Endothelial cell of umbilical vein (primary cell): ENCODE data around the gene OR2T8. TPM values are rescaled to one million over a fixed set of nuclear protein-coding genes. Genes with fewer than 3 reads are reported as not detected.

Source experiments
- Bru-seq: library from RNA; stranded (reverse); fragments of 400-500 nt; gene quantifications from one replicate; lab custom pipeline; 2021; lab: Mats Ljungman, UMichigan
- BruChase-seq, 2 experiments: library from RNA; stranded (reverse); fragments of 400-500 nt; gene quantifications; one replicate each; lab custom pipeline; 2021; lab: Mats Ljungman, UMichigan
- BruUV-seq: library from RNA; stranded (reverse); fragments of 400-500 nt; replicated peaks from 2 replicates; lab custom pipeline; 2021; lab: Mats Ljungman, UMichigan
- CTCF ChIA-PET: fragments of 300-600, 350-600 bp; sonication (Branson Sonifier 250); formaldehyde crosslinking; loops from one replicate; lab custom pipeline; 2021; ENCODE audit warnings: antibody characterized with exemption, inconsistent platforms; lab: Charles Lee
- POLR2A ChIA-PET: fragments of 300-600, 350-600 bp; sonication (Branson Sonifier 250); formaldehyde crosslinking; loops from one replicate; lab custom pipeline; 2021; ENCODE audit warnings: antibody characterized with exemption, inconsistent platforms; lab: Charles Lee
- DNase-seq: peaks from one replicate; pipeline ENCODE4 v3.0.0-alpha.2; 2011; ENCODE audit warnings: low read depth, low spot score
- FAIRE-seq: peaks from 2 replicates; lab custom pipeline; 2011; peaks lifted over from hg19 to GRCh38; lab: Jason Lieb, UNC
- H2AFZ ChIP-seq: 2 replicates; pipeline ENCODE4 v1.6.0; 2012; ENCODE audit warnings: low read depth, low read length, control low read depth, inconsistent platforms
- H3K27ac ChIP-seq: 2 replicates; pipeline ENCODE4 v1.5.1; 2011; ENCODE audit warnings: low read depth, mild to moderate bottlenecking, control low read depth, low read length, moderate library complexity; ENCODE audit not compliant: insufficient read depth
- H3K27me3 ChIP-seq, 2 experiments: 2 replicates each; pipeline versions ENCODE4 v1.6.0 to v1.6.1; 2011; ENCODE audit warnings: low read length in 2 of 2, mixed read lengths in 1 of 2; ENCODE audit not compliant: control insufficient read depth in 2 of 2, insufficient read depth in 2 of 2
- H3K36me3 ChIP-seq, 2 experiments: 2 replicates in 1 of 2; 3 replicates in 1 of 2; pipeline ENCODE4 v1.5.1; 2011; ENCODE audit warnings: low read length in 2 of 2, mild to moderate bottlenecking in 1 of 2, moderate library complexity in 1 of 2; ENCODE audit not compliant: control insufficient read depth in 2 of 2, insufficient read depth in 2 of 2; ENCODE audit errors: extremely low read depth in 1 of 2
- H3K4me1 ChIP-seq: 3 replicates; pipeline ENCODE4 v1.5.1; 2011; ENCODE audit warnings: mild to moderate bottlenecking, low read length; ENCODE audit not compliant: control insufficient read depth, insufficient read depth; ENCODE audit errors: extremely low read depth
- H3K4me2 ChIP-seq: 2 replicates; pipeline ENCODE4 v1.6.1; 2011; ENCODE audit warnings: low read length, control low read depth, mixed read lengths; ENCODE audit not compliant: insufficient read depth
- H3K4me3 ChIP-seq, 3 experiments: fragments of 200-600 bp in 1 of 3; sonication (generic), shearing (Covaris generic) in 1 of 3; replicated peaks in 1 of 3; 2 replicates each; pipeline ENCODE4 v1.5.1; 2011 to 2016; ENCODE audit warnings: control low read depth in 3 of 3, low read length in 3 of 3, mild to moderate bottlenecking in 2 of 3, inconsistent platforms in 1 of 3, low read depth in 1 of 3, moderate library complexity in 1 of 3; ENCODE audit not compliant: insufficient read depth in 1 of 3
- H3K79me2 ChIP-seq: 2 replicates; pipeline ENCODE4 v1.6.0; 2012; ENCODE audit warnings: low read length, inconsistent platforms; ENCODE audit not compliant: control insufficient read depth, insufficient read depth
- H3K9ac ChIP-seq: replicated peaks from 2 replicates; pipeline ENCODE3; 2011; ENCODE audit warnings: low read length, control low read depth; ENCODE audit not compliant: insufficient read depth; ENCODE audit errors: extremely low read depth
- H3K9me1 ChIP-seq: replicated peaks from 3 replicates; pipeline ENCODE4 v1.6.0; 2011; ENCODE audit warnings: mild to moderate bottlenecking, low read length; ENCODE audit not compliant: control insufficient read depth, insufficient read depth; ENCODE audit errors: extremely low read depth
- H3K9me3 ChIP-seq: replicated peaks from 2 replicates; pipeline ENCODE4 v1.5.1; 2012; ENCODE audit warnings: low read length, inconsistent platforms; ENCODE audit not compliant: control insufficient read depth, insufficient read depth
- H4K20me1 ChIP-seq: replicated peaks from 2 replicates; pipeline ENCODE3; 2011; ENCODE audit warnings: mild to moderate bottlenecking, low read length; ENCODE audit not compliant: control insufficient read depth, insufficient read depth; ENCODE audit errors: extremely low read depth
- CTCF ChIP-seq, 2 donors: IDR thresholded peaks; 1 replicate in 1 of 2; 2 replicates in 1 of 2; pipeline ENCODE4 v1.5.1; 2011; ENCODE audit warnings: low read length in 2 of 2, mild to moderate bottlenecking in 2 of 2, moderate library complexity in 2 of 2, control low read depth in 1 of 2, inconsistent platforms in 1 of 2, low read depth in 1 of 2; ENCODE audit not compliant: insufficient read depth in 1 of 2; ENCODE audit errors: extremely low read depth in 1 of 2
- EZH2 ChIP-seq: IDR thresholded peaks from 2 replicates; pipeline ENCODE4 v1.6.1; 2012; ENCODE audit warnings: borderline replicate concordance, low read depth, mild to moderate bottlenecking, moderate library complexity, low read length, inconsistent platforms; ENCODE audit not compliant: severe bottlenecking
- FOS ChIP-seq: IDR thresholded peaks from 2 replicates; pipeline ENCODE4 v1.6.1; 2011; ENCODE audit warnings: mild to moderate bottlenecking, low read length, moderate library complexity, borderline replicate concordance; ENCODE audit not compliant: insufficient read depth
- GATA2 ChIP-seq: IDR thresholded peaks from 2 replicates; pipeline ENCODE4 v1.7.0; 2011; ENCODE audit warnings: low read depth, mild to moderate bottlenecking, moderate library complexity, mixed read lengths, low read length; ENCODE audit not compliant: insufficient read length, insufficient read depth
- JUN ChIP-seq: IDR thresholded peaks from 2 replicates; pipeline ENCODE4 v1.6.1; 2011; ENCODE audit warnings: borderline replicate concordance, low read depth; ENCODE audit not compliant: insufficient read length, insufficient read depth
- MAX ChIP-seq: IDR thresholded peaks from 2 replicates; pipeline ENCODE4 v1.6.1; 2011; ENCODE audit not compliant: insufficient read depth, insufficient read length
- MYC ChIP-seq: IDR thresholded peaks from one replicate; pipeline ENCODE4 v1.6.1; 2011; ENCODE audit warnings: mild to moderate bottlenecking, low read depth, low read length
- POLR2A ChIP-seq: IDR thresholded peaks from 2 replicates; pipeline ENCODE4 v1.6.1; 2012; ENCODE audit warnings: low read depth, mild to moderate bottlenecking, control low read depth, low read length
- dilution Hi-C: fragments of 300-500 bp; cut with MboI; formaldehyde crosslinking; loops from one replicate; pipeline ENCODE4 v1.15.0; 2019; ENCODE audit warnings: low sequenced_read_pairs; ENCODE audit not compliant: extremely low pct_ligation_motif_present
- intact Hi-C: fragments of 100-400 bp; cut with micrococcal nuclease; formaldehyde crosslinking; loops from one replicate; pipeline ENCODE4 v1.10.0; 2022
- long read RNA-seq: library from polyadenylated mRNA; stranded (forward); transcript quantifications from one replicate; pipeline ENCODE4 v2.0.0, GENCODE V29; 2021
- polyA minus RNA-seq, 3 experiments: library from RNA; depleted of rRNA, polyadenylated mRNA; stranded (reverse); fragments of >200 nt; gene quantifications; 1 replicate in 1 of 3; 2 replicates in 2 of 3; pipeline ENCODE4 v1.2.3, GENCODE V29; 2011
- polyA plus RNA-seq, 4 experiments: library from polyadenylated mRNA; depleted of rRNA in 3 of 4; stranded (reverse) in 3 of 4; unstranded in 1 of 4; fragments of >200 nt; gene quantifications; 2 replicates each; pipeline versions ENCODE4 v1.2.1 to v1.2.3, GENCODE V29; 2011 to 2012; ENCODE audit warnings: missing spikeins in 1 of 4
- total RNA-seq: library from RNA; stranded (reverse); gene quantifications from 2 replicates; pipeline ENCODE4 v1.2.3, GENCODE V29; 2021

The OR2T8 gene
- total RNA-seq (not detected in 2 replicates), polyA plus RNA-seq (not detected in 2 replicates), polyA minus RNA-seq (not detected in 2 replicates), Bru-seq, nascent RNA (not detected), BruChase-seq, experiment 1, labeled RNA remaining after a 6-hour chase (not detected), BruChase-seq, experiment 2, labeled RNA remaining after a 2-hour chase (not detected)
- not detected in 2 replicates for polyA plus RNA-seq (2011; cell fraction: cytosol; rRNA removed)
- polyA plus RNA-seq (2011; cell fraction: nucleus; rRNA removed), result not detected in 2 replicates
- not detected in 2 replicates for polyA plus RNA-seq (2012)
- polyA minus RNA-seq (2011; cell fraction: cytosol; rRNA and poly(A)+ RNA removed), result not detected
- not detected in 2 replicates for polyA minus RNA-seq (2011; cell fraction: nucleus; rRNA and poly(A)+ RNA removed)
- long read RNA-seq, result 0 reads

- no peaks in the 10 kb centered on the region for H3K4me1 ChIP-seq
- DNase-seq (no peak), FAIRE-seq (no peak)
- intact Hi-C loops (no loop called here), dilution Hi-C loops (no loop called here)
- H3K27me3 ChIP-seq, result no peaks in the 10 kb centered on the region
- ChIA-PET POLR2A (no interaction called here), CTCF (no interaction called here)
- no peak within 1 kb of the TSS for H3K9ac ChIP-seq
- no peaks in the 10 kb centered on the region for H3K9me1 ChIP-seq
- H3K4me2 ChIP-seq, result no peak within 1 kb of the TSS
- H3K79me2 ChIP-seq, result no peaks in the 10 kb centered on the region
- TF ChIP-seq EZH2 (no peak), POLR2A (no peak), FOS (no peak), MAX (no peak), MYC (no peak), JUN (no peak)
- no peak within 1 kb of the TSS for H3K27ac ChIP-seq
- no peaks in the 10 kb centered on the region for H4K20me1 ChIP-seq
- H3K4me3 ChIP-seq, result no peak within 1 kb of the TSS
- BruUV-seq, result no TSS peak
- no peak within 1 kb of the TSS for H2AFZ ChIP-seq
- no peaks in the 10 kb centered on the region for H3K36me3 ChIP-seq
- peaks cover 5% of the 10 kb centered on the region for H3K9me3 ChIP-seq
These were observed at the start of gene OR2T8 for GRCh38 chr1:247919952-247920351. OR2T8 (plus strand) TSS chr1:247920252; CDS start chr1:247921018, 766 bp downstream.

GRCh38 chr1:247883346-247883745, 36.7 kb upstream of the OR2T8 start:
- H3K4me3 ChIP-seq, result no peak overlapping the region
- dilution Hi-C loops, result no loop called here
- BruUV-seq, result no TSS peak
- H3K27me3 ChIP-seq, result no peaks in the 10 kb centered on the region
- FAIRE-seq (no peak), DNase-seq (no peak)
- H3K79me2 ChIP-seq, result no peaks in the 10 kb centered on the region
- no peak overlapping the region for H3K27ac ChIP-seq
- H4K20me1 ChIP-seq, result no peaks in the 10 kb centered on the region
- H3K9me3 ChIP-seq, result peaks cover 5% of the 10 kb centered on the region
- no peak overlapping the region for H3K4me2 ChIP-seq
- H3K4me1 ChIP-seq, result no peaks in the 10 kb centered on the region
- no peaks in the 10 kb centered on the region for H3K36me3 ChIP-seq
- no peak overlapping the region for H3K9ac ChIP-seq
- intact Hi-C loops, result no loop called here
- H3K9me1 ChIP-seq, result no peaks in the 10 kb centered on the region
- CTCF ChIA-PET, result no interaction called here
- POLR2A ChIA-PET, result no interaction called here
- no peak overlapping the region for H2AFZ ChIP-seq
- TF ChIP-seq JUN (no peak), GATA2 (no peak), CTCF (IDR thresholded peaks at IDR 0.05; ENCODE audit: extremely low read depth in 1 of 2, insufficient read depth in 1 of 2, low read depth in 1 of 2, low read length in 2 of 2) (no peak), MAX (no peak), FOS (no peak)
